Vagina (tissue), 2 donors: ENCODE data around the gene CENPX.

Experiments used
- POLR2AphosphoS5 ChIP-seq, 2 donors: sonication (generic); formaldehyde crosslinking; IDR thresholded peaks; one replicate each; pipeline ENCODE4 v1.9.0; 2017; ENCODE audit warnings: antibody characterized with exemption in 2 of 2, mild to moderate bottlenecking in 2 of 2, low read depth in 1 of 2; ENCODE audit not compliant: insufficient read depth in 1 of 2
- TF ChIP-seq, protein P1 (sequence below), 3 experiments: fragments of 450-650 bp in 2 of 3; fragments of 200-600 bp in 1 of 3; sonication (generic) in 1 of 3; IDR thresholded peaks; one replicate each; pipeline ENCODE4 v1.5.1; 2017 to 2019; ENCODE audit warnings: antibody characterized with exemption in 3 of 3, mild to moderate bottlenecking in 2 of 3, moderate library complexity in 2 of 3

DNA sequence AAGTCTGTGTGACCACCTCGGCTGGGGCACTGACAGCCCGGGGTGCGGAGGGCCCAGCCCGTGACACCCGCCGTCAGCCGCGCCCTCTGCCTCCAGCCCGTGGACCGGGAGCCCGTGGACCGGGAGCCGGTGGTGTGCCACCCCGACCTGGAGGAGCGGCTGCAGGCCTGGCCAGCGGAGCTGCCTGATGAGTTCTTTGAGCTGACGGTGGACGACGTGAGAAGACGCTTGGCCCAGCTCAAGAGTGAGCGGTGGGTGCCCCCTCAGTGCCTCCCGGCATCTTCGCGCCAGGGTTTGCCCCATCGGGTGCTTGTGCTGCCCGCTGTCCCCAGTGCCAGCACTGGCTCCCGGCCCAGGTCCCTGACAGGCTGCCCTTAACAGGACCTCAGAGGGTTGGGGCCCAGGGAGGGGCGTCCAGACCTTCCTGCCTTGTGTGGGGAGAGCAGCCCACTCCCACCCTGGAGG lies 13.7 kb downstream of the CENPX start:
- TF ChIP-seq, protein P1, sequence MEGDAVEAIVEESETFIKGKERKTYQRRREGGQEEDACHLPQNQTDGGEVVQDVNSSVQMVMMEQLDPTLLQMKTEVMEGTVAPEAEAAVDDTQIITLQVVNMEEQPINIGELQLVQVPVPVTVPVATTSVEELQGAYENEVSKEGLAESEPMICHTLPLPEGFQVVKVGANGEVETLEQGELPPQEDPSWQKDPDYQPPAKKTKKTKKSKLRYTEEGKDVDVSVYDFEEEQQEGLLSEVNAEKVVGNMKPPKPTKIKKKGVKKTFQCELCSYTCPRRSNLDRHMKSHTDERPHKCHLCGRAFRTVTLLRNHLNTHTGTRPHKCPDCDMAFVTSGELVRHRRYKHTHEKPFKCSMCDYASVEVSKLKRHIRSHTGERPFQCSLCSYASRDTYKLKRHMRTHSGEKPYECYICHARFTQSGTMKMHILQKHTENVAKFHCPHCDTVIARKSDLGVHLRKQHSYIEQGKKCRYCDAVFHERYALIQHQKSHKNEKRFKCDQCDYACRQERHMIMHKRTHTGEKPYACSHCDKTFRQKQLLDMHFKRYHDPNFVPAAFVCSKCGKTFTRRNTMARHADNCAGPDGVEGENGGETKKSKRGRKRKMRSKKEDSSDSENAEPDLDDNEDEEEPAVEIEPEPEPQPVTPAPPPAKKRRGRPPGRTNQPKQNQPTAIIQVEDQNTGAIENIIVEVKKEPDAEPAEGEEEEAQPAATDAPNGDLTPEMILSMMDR (IDR thresholded peaks at IDR 0.05): no peak
- TF ChIP-seq POLR2AphosphoS5 (IDR thresholded peaks at IDR 0.05; ENCODE audit: insufficient read depth in 1 of 2, low read depth in 1 of 2): no peak
